ENCODE data around the gene TPPP2.

TPPP2 gene

DNA sequence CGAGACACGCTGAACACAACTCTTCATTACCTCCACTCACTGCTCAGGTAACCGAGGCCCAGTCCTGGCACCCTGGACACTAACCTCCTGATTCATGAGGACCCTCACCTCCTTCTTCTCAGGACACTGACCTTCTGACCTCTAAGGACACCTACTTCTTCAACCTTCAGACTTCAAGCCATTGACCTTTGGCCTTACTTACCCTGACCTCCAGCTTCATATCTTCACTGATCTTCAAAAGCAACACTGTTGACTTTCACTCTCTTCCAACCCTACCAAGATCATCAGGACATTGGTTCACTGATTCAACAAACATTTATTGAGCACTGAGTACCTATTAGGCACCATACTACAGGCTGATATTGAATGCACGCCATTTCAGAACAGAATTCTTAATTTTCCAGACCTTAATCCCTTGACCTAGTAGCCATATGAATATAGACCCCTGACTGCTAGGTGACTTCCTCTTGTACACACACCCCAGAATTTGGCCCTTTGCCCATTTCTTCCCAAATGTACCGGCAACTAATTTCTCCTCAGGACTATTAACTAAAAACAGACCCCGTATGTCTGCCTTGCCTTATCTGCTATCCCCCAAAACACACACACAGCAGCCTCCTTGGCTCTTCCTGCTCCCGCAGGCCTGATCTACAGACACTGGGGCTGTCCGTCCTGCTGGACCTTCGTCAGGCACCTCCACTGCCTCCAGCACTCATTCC is 45.9 kb downstream of the TPPP2 start:
- no peak for DNase-seq (ENCODE audit: low spot score)

DNA sequence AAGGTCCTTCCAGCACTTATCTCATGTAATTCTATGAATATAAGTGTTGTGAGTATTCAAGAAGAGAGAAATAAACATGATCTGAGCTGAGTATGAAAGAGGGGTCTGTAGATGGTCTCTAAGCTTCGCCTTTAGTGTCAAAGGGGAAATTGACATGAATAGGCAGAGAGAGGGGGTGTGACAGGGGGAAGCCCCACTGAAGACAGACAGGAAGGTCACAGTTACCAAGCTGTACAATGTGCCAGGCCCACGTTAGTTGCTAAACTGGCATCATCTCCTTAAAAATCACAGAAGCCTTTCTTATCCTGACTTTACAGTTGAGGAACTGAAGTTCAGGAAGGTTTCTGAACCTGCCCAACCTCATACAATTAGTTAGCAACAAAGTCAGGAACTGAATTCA is 47.7 kb downstream of the TPPP2 start:
- no peak for DNase-seq (ENCODE audit: low spot score)

DNA sequence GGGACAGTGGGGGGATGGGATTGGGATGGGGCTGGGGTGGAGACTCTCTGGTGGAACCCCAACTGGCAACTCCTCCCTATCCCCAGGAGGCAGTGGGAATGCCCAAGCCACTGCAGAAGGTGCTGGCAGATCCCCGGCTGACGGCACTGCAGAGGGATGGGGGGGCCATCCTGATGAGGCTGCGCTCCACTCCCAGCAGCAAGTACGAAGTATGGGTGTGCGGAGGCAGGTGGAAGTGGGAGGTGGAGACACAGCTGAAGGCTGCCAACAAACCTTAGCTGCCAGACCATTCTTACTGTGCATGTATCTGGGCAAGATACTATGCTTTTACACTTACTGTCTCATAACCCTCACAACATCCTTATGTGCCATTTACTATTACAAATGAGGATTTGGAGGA is 48.3 kb downstream of the TPPP2 start:
- DNase-seq (ENCODE audit: low spot score), result no peak

DNA sequence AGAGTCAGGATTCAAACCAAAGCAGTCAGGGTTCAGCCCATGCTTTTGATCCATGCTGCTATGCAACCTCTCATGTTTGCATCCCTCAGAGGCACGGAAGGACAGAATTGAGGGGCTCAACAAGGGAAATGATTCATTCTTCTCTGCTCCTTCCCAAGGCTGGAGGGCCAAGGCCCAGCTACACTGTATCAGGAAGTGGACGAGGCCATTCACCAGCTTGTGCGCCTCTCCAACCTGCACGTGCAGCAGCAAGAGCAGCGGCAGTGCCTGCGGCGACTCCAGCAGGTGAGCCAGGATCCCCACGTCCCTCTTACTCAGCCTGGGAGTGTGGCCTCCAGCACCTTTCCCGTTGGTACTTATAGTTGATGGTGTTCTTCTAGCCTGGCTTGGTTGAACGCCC is 48.7 kb downstream of the TPPP2 start:
- no peak for DNase-seq (ENCODE audit: low spot score)

DNA sequence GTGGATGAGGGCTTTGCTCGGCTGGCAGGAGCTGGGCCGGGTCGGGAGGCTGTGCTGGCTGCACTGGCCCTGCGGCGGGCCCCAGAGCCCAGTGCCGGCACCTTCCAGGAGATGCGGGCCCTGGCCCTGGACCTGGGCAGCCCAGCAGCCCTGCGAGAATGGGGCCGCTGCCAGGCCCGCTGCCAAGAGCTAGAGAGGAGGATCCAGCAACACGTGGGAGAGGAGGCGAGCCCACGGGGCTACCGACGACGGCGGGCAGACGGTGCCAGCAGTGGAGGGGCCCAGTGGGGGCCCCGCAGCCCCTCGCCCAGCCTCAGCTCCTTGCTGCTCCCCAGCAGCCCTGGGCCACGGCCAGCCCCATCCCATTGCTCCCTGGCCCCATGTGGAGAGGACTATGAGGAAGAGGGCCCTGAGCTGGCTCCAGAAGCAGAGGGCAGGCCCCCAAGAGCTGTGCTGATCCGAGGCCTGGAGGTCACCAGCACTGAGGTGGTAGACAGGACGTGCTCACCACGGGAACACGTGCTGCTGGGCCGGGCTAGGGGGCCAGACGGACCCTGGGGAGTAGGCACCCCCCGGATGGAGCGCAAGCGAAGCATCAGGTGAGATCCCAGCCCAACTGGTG is 51.6 kb downstream of the TPPP2 start:
- no peak for DNase-seq (ENCODE audit: low spot score)

All from SK-N-DZ (cell line).